Measurements from ENCODE around the gene CDH13. TPM values are rescaled to one million over a fixed set of nuclear protein-coding genes. Genes with fewer than 3 reads are reported as not detected.

Gene CDH13
- total and polyA plus RNA-seq, 2 donors (not counting 1 experiment from before 2014, with no cell fraction given): 27.6 to 96.7 TPM

DNA sequence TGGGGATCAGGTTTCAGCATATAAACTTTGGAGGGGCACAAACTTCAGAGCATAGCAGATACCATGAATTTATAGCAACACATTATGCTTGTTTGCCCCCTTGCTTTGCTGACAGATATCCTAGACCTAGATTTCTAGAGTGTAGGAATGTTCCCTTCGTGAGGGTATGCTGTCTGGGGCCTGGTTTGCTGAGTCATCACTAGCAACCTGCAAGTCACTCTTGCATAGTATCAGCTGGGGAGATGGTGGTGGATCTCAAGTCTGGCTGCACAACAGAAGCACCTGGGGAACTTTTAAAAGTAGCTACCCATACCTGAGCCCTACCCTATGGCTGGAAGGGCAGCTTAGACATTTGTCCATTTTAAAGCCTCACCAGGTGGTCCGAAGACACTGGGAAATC lies 1158.7 kb downstream of the CDH13 start:
- no peak overlapping the region for H3K4me2 ChIP-seq (ENCODE audit: extremely low read depth, insufficient read depth, low read length)

GRCh38 chr16:83789642-83790401 lies 1163.1 kb downstream of the CDH13 start:
- Histone ChIP-seq H3K9ac (ENCODE audit: insufficient read depth, low read length) (no peak overlapping the region), H3K79me2 (ENCODE audit: control insufficient read depth, insufficient read depth, low read length) (no peaks in the 10 kb centered on the region), H2AFZ (ENCODE audit: low read length) (no peak overlapping the region), H3K9me3 (ENCODE audit: control insufficient read depth, insufficient read depth, low read depth, low read length) (no peaks in the 10 kb centered on the region), H3K4me1 (ENCODE audit: control insufficient read depth, extremely low read depth, insufficient read depth, low read length) (no peaks in the 10 kb centered on the region), H4K20me1 (ENCODE audit: control insufficient read depth, extremely low read depth, insufficient read depth, low read length) (no peaks in the 10 kb centered on the region), H3K27ac (ENCODE audit: insufficient read depth, low read length) (no peak overlapping the region), H3K4me2 (ENCODE audit: extremely low read depth, insufficient read depth, low read length) (no peak overlapping the region), H3K4me3 (replicated peaks in 1 of 4; ENCODE audit: control extremely low read depth in 1 of 4, insufficient read depth in 1 of 4, low read depth in 3 of 4, low read length in 4 of 4) (no peak overlapping the region), H3K27me3 (ENCODE audit: control insufficient read depth, insufficient read depth, low read length) (no peaks in the 10 kb centered on the region), H3K36me3 (ENCODE audit: control insufficient read depth, insufficient read depth, low read length) (no peaks in the 10 kb centered on the region)
- DNase-seq (ENCODE audit: low read depth in 2 of 2): no peak
- TF ChIP-seq, protein P1, sequence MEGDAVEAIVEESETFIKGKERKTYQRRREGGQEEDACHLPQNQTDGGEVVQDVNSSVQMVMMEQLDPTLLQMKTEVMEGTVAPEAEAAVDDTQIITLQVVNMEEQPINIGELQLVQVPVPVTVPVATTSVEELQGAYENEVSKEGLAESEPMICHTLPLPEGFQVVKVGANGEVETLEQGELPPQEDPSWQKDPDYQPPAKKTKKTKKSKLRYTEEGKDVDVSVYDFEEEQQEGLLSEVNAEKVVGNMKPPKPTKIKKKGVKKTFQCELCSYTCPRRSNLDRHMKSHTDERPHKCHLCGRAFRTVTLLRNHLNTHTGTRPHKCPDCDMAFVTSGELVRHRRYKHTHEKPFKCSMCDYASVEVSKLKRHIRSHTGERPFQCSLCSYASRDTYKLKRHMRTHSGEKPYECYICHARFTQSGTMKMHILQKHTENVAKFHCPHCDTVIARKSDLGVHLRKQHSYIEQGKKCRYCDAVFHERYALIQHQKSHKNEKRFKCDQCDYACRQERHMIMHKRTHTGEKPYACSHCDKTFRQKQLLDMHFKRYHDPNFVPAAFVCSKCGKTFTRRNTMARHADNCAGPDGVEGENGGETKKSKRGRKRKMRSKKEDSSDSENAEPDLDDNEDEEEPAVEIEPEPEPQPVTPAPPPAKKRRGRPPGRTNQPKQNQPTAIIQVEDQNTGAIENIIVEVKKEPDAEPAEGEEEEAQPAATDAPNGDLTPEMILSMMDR (conservative IDR thresholded peaks at IDR 0.05 in 1 of 2, IDR thresholded peaks at IDR 0.05 in 1 of 2; ENCODE audit: low read depth in 1 of 2, low read length in 2 of 2): no peak
- TF ChIP-seq EZH2 (IDR thresholded peaks at IDR 0.05; ENCODE audit: low read length, missing control alignments): no peak

More for the DNA sequence above, 1158.7 kb downstream of the CDH13 start:
- no peak overlapping the region for H2AFZ ChIP-seq (ENCODE audit: low read length)
- no peak overlapping the region for H3K4me3 ChIP-seq (replicated peaks in 1 of 4; ENCODE audit: control extremely low read depth in 1 of 4, insufficient read depth in 1 of 4, low read depth in 3 of 4, low read length in 4 of 4)
- no peak overlapping the region for H3K27ac ChIP-seq (ENCODE audit: insufficient read depth, low read length)
- no peak for DNase-seq (ENCODE audit: low read depth in 2 of 2)
- H3K79me2 ChIP-seq (ENCODE audit: control insufficient read depth, insufficient read depth, low read length): no peaks in the 10 kb centered on the region
- no peak overlapping the region for H3K9ac ChIP-seq (ENCODE audit: insufficient read depth, low read length)
- no peaks in the 10 kb centered on the region for H3K9me3 ChIP-seq (ENCODE audit: control insufficient read depth, insufficient read depth, low read depth, low read length)
- H4K20me1 ChIP-seq (ENCODE audit: control insufficient read depth, extremely low read depth, insufficient read depth, low read length): no peaks in the 10 kb centered on the region
- H3K27me3 ChIP-seq (ENCODE audit: control insufficient read depth, insufficient read depth, low read length): no peaks in the 10 kb centered on the region
- TF ChIP-seq, protein P1 (conservative IDR thresholded peaks at IDR 0.05 in 1 of 2, IDR thresholded peaks at IDR 0.05 in 1 of 2; ENCODE audit: low read depth in 1 of 2, low read length in 2 of 2): no peak
- TF ChIP-seq EZH2 (IDR thresholded peaks at IDR 0.05; ENCODE audit: low read length, missing control alignments): no peak
- no peaks in the 10 kb centered on the region for H3K4me1 ChIP-seq (ENCODE audit: control insufficient read depth, extremely low read depth, insufficient read depth, low read length)
- H3K36me3 ChIP-seq (ENCODE audit: control insufficient read depth, insufficient read depth, low read length): no peaks in the 10 kb centered on the region

DNA sequence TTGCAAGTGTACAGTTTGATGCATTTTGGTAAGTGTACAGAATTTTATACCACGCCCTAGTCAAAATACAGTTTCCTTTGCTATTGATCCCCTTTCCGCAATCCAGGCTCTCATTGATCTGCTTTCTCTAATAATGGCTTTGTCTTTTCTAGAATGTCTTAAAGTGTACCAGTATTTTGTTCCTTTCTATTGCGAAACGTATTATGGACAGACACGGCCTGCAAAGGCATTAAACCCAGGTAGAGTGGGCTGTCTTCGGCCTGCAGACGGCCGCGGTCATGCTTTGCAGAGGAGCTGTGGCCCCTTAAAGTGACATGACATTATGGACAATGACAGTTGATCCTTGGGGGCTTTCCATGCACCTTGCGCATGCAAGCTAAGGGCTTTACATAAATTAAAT lies 1165.1 kb downstream of the CDH13 start:
- H3K36me3 ChIP-seq (ENCODE audit: control insufficient read depth, insufficient read depth, low read length): no peaks in the 10 kb centered on the region
- TF ChIP-seq EZH2 (IDR thresholded peaks at IDR 0.05; ENCODE audit: low read length, missing control alignments): no peak
- TF ChIP-seq, protein P1 (conservative IDR thresholded peaks at IDR 0.05 in 1 of 2, IDR thresholded peaks at IDR 0.05 in 1 of 2; ENCODE audit: low read depth in 1 of 2, low read length in 2 of 2): no peak
- H3K4me3 ChIP-seq (replicated peaks in 1 of 4; ENCODE audit: control extremely low read depth in 1 of 4, insufficient read depth in 1 of 4, low read depth in 3 of 4, low read length in 4 of 4): no peak overlapping the region
- no peaks in the 10 kb centered on the region for H3K4me1 ChIP-seq (ENCODE audit: control insufficient read depth, extremely low read depth, insufficient read depth, low read length)
- H3K9me3 ChIP-seq (ENCODE audit: control insufficient read depth, insufficient read depth, low read depth, low read length): no peaks in the 10 kb centered on the region
- H3K27me3 ChIP-seq (ENCODE audit: control insufficient read depth, insufficient read depth, low read length): no peaks in the 10 kb centered on the region
- no peak overlapping the region for H3K27ac ChIP-seq (ENCODE audit: insufficient read depth, low read length)
- no peaks in the 10 kb centered on the region for H3K79me2 ChIP-seq (ENCODE audit: control insufficient read depth, insufficient read depth, low read length)
- H4K20me1 ChIP-seq (ENCODE audit: control insufficient read depth, extremely low read depth, insufficient read depth, low read length): no peaks in the 10 kb centered on the region
- no peak overlapping the region for H3K4me2 ChIP-seq (ENCODE audit: extremely low read depth, insufficient read depth, low read length)
- no peak overlapping the region for H3K9ac ChIP-seq (ENCODE audit: insufficient read depth, low read length)
- no peak for DNase-seq (ENCODE audit: low read depth in 2 of 2)
- no peak overlapping the region for H2AFZ ChIP-seq (ENCODE audit: low read length)

All from fibroblast of lung (primary cell).